ENCODE measurements around the gene LYL1.

The LYL1 gene

DNA sequence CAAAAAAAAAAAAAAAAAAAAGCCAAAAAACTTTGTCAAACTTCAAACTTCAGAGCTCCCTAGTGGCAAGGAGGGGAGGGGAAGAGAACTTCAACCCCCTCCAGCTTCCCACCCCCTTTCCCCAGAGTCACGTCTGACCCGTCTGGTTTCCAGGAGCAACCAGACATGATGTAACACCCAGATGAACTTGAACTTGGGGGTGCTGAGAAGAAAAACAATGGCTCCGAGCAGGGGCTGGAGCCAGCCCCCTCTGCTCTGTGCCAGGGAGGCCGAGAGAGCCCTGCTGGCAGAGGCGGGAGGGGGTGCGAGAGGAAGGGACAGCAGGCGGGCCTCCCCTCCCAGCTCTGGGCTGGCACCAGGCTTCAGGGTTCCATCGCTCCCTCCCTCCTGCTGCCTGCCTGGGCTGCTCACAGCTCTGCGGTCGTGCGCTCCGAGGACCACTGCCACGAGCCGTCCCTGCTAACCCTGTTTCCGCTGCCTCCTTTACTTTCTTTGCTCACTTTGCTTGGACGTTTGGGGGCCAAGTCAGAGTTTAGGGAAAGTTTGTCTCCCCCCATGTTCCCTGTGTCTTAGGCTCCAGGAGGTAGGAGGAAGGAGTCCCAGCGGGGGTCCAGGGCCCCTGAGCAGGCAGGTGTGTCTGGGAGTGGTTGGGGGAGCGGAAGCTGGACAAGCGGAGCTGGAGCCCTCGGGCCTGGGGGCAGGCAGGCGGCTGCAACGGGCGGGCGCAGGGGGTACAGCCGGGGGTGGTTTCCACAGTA, 11.1 kb downstream of the LYL1 start:
- no peak for FAIRE-seq

DNA sequence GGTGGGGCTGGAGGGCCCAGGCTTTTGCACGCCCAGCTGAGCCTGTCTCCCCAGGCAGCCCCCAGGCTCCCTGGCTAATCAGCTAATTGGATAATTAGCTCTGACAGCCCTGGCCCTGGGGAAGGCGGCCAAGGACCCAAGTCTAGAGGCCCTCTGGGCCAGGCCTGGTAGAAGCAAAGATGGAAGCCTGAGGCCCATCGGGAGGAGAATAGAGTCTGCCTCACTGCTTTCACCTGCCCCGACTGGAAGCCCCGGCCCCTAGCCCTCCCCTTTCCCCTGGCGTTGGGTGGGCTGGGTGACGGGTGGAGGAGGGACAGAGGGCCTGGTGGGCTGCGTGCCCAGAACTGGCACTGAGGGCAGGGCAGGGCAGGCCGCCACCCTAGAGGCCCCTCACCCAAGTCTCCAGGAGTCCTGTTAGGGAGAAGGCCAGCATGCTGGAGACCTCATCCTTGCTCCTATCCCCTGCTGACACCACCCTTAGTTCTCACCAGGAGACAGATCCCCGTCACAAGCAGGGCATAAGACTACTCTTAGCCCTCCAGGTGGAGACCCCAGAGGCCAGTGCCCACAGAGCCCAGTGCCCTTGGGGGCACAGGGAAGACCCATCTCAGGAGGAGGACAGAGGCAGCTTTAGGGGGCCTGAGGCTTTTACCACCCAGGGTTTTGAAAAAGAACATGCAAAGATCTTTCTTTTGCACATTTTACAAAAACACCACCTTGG, 12.0 kb downstream of the LYL1 start:
- no peak for FAIRE-seq

DNA sequence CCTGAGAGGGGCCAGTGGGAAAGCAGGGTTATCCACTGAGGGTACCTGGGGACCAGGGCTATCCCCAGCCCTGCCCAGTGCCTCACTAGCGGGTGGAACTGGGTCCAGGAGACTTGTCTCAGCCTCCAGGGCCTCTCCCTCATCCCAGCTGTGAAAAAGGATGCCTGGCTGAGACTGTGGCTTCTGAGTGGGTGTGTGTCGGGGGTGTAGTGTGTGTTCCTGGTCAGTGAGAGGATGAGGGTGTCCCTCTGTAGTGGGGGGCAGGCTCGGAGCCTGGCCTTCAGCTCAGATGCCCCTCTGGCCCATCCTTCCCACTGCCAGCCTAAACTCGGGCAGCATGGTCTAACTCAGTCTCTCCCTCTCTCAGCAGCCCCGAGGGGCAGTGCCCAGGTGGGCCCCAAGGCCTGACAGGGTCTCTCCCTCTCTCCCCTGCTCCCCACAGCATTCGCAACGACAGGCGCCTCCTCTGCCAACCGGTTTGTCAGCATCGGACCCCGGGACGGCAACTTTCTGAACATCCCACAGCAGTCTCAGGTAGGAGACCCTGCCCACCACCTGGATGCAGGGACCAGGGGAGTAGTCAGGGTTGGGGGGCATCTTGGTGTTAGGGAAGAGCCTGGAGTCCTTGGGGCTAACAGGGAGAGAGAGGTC, 12.7 kb downstream of the LYL1 start:
- no peak for FAIRE-seq

DNA sequence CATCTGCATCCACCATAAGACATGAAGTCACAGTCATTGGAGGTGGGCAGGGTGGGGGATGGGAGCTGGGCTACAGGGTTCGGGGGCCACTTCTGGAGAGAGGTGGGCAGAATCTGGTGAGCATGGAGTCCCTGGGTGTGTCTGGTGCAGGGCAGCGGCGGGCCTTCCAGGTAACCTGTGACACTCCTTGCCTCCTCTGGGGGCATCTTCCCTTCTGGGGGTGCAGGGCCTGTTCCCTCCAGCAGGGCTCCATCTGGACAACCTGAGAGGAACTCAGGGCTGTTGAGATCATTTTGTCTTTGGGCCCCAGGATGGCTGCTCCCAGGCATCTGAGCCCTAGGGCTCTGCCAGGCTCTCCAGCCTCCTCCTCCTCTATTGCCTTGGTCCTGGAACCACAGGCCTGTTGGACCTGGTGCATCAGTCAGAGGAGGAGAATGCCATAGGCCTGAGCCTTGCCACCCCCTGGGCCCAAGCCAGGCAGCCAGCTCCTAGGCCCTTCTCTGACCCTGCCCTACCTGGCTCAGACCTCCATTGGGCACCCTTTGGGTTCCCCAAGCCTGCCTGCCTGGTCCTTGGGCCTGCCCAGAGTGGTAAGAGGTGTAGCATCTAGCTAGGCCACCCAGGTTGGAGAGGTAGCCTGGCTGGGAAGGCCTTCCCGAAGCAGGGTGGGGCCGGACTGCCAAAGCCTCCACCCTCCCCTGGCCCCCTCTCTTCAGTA, 13.4 kb downstream of the LYL1 start:
- no peak for FAIRE-seq

DNA sequence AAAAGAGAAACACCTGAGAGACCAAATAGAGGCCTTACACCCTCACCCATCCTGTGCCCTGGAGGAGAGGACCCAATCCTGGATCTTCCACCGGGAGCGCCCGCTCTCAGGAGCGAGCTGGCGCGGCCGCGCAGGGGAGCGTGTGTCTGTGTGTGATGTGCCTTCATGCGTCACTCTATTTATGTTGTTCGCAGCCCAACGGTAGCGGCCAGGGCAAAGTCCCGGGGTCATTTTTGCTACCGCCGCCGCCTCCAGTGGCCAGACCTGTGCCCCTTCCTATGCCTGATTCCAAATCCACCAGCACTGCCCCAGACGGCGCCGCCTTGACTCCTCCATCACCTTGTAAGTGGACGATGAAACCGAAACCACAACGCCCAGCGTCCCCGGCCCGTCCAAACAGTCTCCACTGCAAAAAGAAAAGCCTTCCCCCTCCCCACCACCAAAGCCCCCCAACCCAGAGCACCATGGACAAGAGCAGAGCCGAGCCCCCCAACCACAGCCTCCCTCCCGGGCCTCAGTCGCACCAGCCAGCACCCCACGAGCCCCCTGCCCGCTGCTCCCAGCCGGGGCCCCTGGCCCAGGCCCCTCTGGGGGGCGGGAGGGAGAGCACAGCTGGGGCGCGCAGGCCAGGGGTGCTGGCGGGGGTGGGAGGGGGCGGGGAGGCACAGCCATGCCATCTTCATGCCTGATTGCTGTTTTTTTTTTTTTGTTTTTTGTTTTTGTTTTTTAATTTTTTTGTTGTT, 14.7 kb downstream of the LYL1 start:
- FAIRE-seq, result no peak

DNA sequence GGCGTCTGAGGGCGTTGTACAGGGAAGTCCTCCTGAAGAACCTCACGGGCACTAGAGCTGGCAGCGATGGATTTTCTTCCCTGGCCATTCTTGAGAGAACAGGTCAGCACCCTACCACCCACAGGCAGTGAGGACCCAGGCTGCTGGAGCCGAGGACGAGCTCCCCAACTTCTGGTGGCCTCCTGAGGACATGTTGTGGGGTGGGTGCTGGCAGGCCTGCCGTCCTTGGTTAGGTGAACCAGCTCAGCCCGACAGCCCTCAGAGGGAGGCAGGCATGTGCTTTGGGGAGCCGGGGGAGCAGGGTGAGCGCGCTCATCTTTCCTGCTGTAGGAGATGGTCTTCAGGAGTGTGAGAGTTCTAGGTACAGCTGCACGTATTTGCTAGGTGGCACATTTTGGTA, 15.4 kb downstream of the LYL1 start:
- no peak for FAIRE-seq

DNA sequence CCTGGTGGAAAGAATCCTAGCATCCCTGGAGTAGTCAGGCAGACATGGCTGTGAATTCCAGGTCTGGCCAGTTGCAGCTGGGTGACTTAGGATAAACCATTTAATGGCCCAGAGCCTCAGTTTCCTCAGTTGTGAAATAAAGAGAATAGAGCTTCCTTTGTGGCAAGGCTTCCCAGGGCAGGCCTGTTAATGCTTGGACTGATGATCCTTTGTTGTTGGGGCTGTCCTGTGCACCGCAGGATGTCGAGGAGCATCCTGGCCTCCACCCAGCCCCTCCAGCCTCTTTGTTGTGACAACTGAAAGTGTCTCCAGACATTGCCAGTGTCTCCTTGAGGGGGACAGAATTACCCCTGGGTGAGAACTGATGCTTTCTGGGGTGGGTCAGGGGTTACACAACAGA, 16.3 kb downstream of the LYL1 start:
- FAIRE-seq, result no peak

DNA sequence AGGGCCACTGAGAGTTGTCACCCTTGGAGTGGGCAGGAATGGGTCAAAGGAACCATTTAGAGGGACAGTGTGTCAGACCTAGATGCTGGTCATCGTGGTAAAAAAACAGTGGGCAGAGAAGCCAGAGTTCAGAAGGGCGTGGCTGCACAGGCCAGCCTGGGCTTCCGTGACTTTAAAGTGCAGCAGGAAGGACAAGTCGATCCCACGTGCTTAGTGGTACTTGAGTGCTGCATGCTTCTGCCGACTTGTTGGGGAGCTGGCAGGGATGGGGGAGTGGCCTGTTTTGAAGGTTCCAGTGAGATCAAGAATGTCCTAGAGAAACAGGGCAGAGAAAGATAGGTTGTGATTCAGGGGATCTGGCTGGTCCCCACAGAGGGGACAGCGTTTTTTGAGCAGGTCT, 17.0 kb downstream of the LYL1 start:
- FAIRE-seq, result no peak

DNA sequence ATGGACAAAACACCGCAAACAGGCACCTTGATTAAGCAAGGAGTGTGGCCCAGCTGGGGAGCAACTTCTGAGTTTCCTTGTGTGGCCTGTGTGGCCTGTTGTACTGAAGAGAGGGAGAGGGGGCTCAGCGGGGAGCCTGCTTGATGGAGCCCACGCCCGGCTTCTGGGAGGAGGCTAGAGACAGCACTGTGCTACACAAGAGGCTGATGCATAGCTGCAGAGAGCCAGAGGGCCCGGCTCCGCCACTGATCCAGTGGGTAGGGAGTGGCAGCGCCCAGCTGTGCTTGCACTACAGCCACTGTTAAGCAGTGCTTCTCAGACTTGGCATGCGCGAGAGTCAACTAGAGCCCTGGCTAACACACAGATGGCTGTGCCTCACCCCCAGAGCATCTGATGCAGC, 19.0 kb downstream of the LYL1 start:
- FAIRE-seq, result no peak

DNA sequence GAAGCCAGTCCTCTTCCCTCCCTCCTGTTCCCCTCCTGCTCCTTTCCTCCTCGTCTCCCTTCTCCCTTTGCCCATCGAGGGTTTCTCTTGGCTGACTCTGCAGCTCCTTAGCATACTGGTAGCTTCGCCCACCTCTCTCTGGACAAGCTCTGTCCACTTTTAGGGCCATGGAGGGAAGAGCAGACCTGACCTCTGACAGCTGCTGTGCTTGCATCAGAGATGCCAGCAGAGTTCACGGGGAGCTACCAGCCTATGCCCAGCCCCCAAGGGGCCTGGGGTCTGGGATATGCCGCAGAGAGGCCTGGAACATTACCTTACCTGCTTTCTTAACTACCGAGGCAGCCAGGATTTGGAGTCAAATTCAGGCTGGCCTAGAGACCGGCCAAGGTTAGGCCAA, 19.7 kb downstream of the LYL1 start:
- no peak for FAIRE-seq

DNA sequence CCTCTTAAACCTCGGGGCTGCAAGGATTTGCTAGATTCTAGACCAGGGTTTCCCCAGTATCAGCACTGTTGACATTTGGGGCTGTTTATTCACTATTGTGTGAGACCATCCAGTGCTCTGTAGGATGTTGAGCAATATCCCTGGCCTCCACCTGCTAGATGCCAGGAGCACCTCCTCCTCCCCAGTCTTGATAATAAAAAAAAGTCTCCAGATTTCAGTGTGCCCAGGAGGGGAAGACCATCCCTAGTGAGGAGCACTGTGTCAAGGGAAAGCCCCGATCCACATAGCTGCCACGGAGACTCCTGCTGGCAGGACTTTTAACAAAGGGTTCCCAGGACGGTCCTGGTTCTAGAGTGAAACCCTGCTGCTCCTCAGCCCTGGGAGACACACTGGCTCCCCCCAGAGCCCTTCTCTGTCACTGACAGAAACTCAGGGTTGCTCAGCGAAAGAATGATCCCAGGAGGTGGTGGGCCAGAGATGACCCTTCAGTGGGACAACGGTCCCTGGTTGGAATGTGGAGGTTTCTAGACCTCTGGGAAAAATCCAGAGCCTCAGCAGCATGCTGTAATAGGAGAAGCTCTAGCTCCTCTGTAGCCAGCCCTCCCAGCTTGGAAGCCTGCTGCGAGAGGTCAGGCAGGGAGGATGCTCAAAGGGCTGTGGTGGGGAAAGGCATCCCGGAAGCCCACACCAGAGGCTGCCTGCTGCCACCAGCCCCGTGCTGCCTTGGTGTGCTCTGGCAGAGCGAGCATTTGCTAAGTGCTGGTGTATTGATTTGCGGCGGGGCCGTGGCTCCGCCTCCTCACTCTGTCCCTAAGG, 20.3 kb downstream of the LYL1 start:
- FAIRE-seq, result no peak

DNA sequence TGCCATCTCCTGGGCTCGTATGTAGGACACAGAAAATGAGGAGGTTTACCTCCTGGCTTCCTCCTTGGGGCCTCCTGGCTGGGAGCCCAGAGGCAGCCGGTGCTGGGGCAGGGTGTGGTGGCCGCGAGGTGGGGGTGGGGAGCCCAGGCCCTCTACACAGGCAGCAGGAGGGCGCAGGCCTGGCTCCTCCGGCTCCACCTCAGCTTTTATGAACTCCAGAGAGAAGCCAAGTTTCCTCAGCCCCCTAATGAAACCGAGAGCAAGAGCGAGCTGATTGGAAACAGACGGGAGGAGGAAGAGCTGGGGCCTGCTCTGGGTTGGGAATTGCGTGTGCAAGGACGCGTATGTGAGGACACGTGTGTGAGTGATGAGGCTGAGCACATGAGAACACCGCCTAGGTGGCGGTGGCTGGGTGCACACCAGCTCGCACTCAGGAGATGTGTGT, 23.1 kb downstream of the LYL1 start:
- no peak for FAIRE-seq

DNA sequence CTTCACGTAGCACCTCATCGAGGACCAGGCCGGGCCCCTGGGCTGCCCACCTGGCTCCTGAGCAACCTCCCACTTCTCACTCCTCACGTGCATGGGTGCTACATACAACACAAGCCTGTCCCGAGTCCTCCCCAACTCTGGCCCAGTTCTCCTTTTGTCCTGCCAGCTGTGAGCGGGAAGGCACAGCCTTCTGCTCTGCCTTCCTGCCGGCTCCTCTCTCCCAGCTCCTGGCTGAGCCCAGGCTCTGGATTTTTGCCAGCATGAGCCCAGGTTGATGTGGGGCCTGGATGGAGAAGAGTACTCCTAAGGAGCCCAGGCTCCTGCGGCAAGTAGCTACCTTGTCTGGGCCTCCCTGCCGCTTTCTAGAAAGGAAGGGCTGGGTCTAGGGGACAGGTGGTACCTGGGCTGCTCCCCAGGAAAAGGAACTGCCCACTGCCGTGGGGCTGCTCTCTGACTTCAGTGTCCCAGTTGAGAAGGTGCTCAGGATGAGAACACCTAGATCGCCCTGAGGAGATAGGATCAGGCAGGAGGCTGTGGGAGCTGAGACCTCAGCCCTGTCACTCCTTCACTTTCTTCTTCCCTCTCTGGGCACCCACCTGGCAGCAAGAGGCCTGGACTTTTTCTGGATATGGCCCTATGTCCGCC, 23.6 kb downstream of the LYL1 start:
- no peak for FAIRE-seq

DNA sequence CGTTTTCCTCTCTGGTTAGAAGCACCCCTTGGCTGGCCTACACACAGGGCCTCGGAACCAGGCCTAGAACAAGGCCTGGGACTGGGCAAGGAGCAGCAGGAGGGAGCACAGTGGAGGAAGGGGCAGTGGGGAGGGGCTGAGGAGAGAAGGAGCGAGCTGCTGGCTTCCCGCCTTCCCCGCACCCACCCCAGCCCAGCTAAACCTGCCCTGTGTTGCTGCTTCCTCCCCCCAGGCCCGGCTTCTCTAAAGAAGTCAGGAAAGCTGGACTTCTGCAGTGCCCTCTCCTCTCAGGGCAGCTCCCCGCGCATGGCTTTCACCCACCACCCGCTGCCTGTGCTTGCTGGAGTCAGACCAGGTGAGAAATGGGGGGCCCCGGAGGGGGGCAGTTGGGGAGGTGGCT, 24.3 kb downstream of the LYL1 start:
- FAIRE-seq, result no peak

DNA sequence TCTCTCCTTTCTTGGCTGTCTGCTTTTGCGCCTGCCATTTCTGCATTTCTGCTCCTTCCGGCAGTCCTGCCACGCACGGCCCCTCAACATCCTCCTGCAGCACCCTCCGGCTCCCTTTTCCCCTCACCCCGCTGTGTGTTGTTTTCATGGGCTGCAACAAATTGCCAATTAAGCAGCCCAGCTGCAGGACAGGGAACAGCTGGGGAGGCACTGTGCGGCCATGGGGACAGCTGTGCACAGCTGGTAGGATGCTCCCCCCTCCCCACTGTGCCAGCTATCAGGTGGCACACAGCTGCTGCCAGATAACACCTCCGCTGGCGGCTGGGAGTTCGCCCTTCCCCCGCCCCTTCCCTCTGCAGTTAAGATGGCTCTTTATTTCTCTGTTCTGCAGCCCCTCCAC, 25.4 kb downstream of the LYL1 start:
- FAIRE-seq, result no peak

DNA sequence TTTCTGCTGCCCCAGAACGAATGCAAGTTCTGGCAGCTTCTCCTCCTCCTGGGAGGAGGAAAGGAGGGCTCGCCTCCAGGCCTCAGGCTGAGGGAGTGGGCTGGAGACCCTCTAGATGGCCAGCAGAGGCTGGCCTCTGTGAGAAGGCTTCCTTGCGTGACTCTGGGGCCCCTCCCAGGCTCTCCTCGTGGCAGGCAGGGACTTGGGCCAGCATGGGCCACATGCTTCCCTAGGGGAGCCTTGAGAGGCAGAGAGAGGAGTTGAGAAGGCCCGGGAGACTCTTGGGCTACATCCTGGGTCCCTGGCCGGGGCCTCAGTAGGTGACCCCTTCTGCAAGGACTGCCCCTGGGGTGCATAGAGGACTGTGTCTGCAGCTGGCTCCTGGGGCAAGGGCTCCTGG, 25.9 kb downstream of the LYL1 start:
- FAIRE-seq, result no peak

DNA sequence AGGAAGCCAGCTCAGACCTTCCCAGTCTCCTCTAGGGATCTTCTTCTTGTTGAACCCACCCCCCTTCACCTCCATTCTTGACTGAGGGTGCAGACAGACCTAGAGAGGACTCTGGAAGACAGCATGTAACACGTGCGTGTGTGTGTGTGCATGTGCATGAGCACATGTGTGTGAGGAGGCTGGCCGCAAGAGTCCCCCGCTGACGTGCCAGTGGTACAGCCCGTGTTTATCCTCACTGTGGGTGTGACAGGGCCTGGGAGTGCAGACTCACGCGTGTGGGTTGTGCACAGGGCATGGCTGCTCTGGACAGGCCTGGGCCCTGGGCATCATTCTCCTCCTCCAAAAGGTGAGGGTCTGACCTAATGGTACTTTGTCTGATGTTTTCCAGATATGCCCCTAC, 26.3 kb downstream of the LYL1 start:
- no peak for FAIRE-seq

DNA sequence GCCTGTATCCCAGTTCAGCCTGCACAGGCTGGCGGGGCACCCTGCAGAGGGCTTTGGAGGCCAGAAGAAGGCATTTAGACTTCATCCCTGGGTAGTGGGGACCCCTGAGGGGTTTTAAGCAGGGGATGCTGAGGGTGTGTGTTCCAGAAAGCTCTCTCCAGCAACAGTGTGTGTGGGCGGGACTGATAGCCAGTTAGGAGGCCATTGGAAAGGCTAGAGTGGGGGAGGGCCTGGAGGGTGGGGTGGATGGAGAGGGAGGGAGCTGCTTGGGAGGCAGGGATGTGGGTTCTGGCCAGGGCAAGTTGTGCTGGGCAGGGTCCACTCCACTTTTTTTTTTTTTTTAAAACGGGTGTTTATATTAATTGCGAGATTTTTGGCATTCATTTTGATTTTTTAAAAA, 28.3 kb downstream of the LYL1 start:
- FAIRE-seq, result no peak

DNA sequence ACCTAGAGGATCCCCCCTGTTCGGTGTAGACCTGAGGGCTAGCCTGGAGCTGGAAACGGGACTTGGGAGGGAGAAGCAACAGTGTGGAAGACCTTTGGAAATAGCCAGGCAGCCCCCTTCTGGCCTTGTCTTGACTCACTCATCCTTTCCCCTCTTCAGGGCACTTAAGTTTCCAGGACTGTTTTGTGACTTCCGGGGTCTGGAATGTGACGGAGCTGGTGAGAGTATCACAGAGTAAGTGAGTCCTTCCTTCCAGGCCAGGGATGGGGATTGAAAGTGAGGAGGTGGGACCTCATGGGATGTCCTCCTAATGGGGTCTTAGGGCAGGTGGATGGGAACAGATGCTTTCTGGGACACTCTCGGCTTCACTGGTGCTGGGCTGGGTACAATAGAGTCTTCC, 29.4 kb downstream of the LYL1 start:
- no peak for FAIRE-seq

DNA sequence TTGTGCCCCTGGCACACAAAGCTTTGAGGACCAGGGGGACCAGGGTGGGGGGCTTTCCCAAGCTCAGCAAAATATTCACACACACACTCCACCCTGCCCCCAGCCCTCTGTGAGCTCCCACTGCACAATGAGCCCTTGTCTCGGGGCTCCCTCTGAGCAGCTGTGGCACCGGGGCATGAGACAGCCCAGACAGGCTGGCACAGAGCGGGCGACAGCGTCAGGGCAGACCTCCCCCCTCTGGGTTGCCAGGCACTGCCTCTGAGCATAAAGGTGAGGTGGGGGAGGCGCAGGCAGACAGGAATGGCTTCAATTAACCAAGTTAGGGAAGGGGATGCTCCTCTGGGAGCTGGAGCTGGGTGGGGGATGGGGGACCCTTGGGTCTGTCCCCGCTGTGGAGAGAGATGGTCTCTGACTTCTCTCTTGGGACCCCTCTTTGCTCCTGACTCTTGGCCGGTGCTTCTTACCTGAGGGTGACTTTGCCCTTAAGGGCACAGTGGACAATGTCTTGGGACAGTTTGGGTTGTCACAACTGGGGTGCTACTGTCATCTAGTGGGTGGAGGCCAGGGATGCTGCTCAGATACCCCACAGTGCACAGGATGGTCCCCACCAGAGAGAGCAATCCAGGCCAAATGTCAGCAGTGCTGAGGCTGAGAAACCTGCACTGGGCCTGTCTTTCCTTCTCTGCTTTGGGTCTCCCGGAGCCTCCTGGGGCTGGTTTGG, 30.3 kb downstream of the LYL1 start:
- FAIRE-seq, result no peak
